ENCODE results near the gene NAALADL2.
A peak's percentile ranks its signal among the peaks of the same experiment; 100 is the strongest.

DNA sequence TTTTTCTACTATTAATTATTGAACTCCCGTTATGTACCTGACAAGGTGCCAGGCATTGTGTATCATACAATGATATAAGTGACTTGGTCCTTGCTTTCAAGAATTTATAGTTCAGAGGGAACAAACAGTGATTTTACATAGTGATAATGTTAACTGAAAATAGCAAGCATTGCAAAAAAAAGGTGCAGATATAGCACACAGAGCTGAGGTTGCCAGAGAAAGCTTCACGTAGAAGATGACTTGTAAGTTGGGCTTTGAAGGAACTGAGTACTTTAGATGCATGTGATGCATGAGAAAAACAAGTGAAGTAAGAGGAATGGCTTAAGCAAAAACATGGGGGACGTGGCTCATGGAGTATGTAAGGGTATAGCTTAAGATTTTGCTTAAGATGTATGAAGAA, 584.5 kb downstream of the NAALADL2 start:
- no peak for TF ChIP-seq POLR2A (IDR thresholded peaks at IDR 0.05; ENCODE audit: low read depth, low read length)
- TF ChIP-seq CHD1 (IDR thresholded peaks at IDR 0.05; ENCODE audit: low read depth, low read length), result no peak
- no peak for TF ChIP-seq RAD21 (IDR thresholded peaks at IDR 0.05; ENCODE audit: low read length)
- TF ChIP-seq CTCF (conservative IDR thresholded peaks at IDR 0.05; ENCODE audit: low read depth, low read length), result no peak
- no peak for TF ChIP-seq RFX5 (IDR thresholded peaks at IDR 0.05; ENCODE audit: low read depth, low read length)
- TF ChIP-seq RCOR1 (IDR thresholded peaks at IDR 0.05; ENCODE audit: insufficient replicate concordance, low read length), result no peak
- no peak for TF ChIP-seq CEBPB (IDR thresholded peaks at IDR 0.05; ENCODE audit: low read depth, low read length)
- no peak for TF ChIP-seq MAZ (IDR thresholded peaks at IDR 0.05; ENCODE audit: borderline replicate concordance, low read depth, low read length)
- no peak for TF ChIP-seq MXI1 (IDR thresholded peaks at IDR 0.05; ENCODE audit: borderline replicate concordance, low read depth, low read length)
- no peak for TF ChIP-seq SMC3 (IDR thresholded peaks at IDR 0.05; ENCODE audit: low read depth, low read length)
- peak; percentile 53 for TF ChIP-seq MAFK (IDR thresholded peaks at IDR 0.05; ENCODE audit: low read depth, low read length)
- TF ChIP-seq USF2 (IDR thresholded peaks at IDR 0.05; ENCODE audit: low read depth, low read length), result no peak

All from IMR-90 (cell line).